Measurements from ENCODE around the gene NEU4.

Gene NEU4

DNA sequence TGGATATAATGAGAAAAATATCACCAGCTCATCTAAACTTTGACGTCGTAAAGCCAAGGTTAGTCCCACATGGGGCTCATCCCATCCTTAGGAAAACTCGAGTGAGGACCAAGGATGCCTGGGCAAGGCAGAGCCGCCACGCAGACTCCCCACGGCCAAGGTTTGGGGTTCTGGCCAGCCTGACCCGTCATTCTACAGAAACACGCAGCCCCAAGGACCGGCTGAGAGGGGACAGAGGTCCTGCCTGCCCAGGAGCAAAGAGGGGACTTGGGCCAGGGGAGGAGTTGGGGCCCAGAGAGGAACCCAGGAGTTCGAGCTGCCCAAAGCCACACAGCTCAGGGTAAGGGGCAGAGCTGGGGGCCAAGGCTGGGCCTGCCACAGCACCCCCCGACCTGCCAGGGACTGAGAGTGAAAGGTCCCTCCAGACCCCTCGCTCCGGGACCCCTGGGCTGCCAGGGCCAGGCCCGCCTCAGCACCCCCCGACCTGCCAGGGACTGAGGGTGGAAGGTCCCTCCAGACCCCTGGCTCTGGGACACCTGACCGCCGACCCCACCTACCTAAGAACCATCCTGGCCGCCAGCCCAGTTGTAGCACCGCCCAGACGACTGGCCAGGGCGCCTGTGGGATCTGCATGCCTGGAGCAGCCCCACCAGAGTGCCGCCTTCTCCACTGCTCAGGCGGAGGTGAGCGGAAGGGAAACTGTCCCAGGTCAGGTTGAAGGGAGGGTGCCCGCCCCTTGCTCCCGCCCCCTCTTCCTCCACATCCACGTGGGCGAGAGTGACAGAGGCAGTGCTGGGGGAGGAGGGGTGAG, 49.4 kb downstream of the NEU4 start, which contains the start of gene PDCD1:
Gene PDCD1 (minus strand): TSS at position 689 of the 811 bp plus-strand sequence. CDS start 56 bp downstream, at position 633.
- TF ChIP-seq, protein P1, sequence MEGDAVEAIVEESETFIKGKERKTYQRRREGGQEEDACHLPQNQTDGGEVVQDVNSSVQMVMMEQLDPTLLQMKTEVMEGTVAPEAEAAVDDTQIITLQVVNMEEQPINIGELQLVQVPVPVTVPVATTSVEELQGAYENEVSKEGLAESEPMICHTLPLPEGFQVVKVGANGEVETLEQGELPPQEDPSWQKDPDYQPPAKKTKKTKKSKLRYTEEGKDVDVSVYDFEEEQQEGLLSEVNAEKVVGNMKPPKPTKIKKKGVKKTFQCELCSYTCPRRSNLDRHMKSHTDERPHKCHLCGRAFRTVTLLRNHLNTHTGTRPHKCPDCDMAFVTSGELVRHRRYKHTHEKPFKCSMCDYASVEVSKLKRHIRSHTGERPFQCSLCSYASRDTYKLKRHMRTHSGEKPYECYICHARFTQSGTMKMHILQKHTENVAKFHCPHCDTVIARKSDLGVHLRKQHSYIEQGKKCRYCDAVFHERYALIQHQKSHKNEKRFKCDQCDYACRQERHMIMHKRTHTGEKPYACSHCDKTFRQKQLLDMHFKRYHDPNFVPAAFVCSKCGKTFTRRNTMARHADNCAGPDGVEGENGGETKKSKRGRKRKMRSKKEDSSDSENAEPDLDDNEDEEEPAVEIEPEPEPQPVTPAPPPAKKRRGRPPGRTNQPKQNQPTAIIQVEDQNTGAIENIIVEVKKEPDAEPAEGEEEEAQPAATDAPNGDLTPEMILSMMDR (IDR thresholded peaks at IDR 0.05; ENCODE audit: low read depth, low read length, missing control alignments) = no peak
- DNase-seq (ENCODE audit: low read depth) = no peak

DNA sequence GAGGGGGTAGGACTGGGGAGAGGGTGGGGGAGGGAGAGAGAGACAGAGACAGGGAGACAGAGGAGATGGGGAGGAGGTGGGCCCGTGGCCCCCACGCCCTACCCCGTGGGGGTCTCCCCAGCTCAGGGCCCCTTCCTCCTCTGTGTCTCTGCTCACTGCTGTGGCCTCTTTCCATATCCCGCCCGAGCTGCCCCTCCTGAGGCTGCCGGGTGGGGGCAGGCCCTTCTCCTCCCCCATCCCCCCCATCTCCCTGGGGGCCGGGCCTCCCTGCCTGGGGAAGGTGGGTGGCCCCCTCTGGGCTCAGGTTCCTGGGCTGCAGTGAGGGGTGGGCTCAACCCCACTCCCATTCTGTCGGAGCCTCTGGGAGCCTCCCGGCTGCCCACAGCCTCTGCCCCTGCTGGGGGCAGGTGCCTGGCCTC, 50.0 kb downstream of the NEU4 start:
- no peak for DNase-seq (ENCODE audit: low read depth)
- TF ChIP-seq, protein P1 (IDR thresholded peaks at IDR 0.05; ENCODE audit: low read depth, low read length, missing control alignments) = no peak
- in situ Hi-C loops (cut with HindIII; ENCODE audit: low sequenced_read_pairs) = no loop called here
- no peak overlapping the region for H3K4me3 ChIP-seq (ENCODE audit: low read depth, low read length)

More for the DNA sequence above, 49.4 kb downstream of the NEU4 start, which contains the start of gene PDCD1:
- no peak within 1 kb of the TSS for H3K4me3 ChIP-seq (ENCODE audit: low read depth, low read length)
- in situ Hi-C loops (cut with HindIII; ENCODE audit: low sequenced_read_pairs) = no loop called here

DNA sequence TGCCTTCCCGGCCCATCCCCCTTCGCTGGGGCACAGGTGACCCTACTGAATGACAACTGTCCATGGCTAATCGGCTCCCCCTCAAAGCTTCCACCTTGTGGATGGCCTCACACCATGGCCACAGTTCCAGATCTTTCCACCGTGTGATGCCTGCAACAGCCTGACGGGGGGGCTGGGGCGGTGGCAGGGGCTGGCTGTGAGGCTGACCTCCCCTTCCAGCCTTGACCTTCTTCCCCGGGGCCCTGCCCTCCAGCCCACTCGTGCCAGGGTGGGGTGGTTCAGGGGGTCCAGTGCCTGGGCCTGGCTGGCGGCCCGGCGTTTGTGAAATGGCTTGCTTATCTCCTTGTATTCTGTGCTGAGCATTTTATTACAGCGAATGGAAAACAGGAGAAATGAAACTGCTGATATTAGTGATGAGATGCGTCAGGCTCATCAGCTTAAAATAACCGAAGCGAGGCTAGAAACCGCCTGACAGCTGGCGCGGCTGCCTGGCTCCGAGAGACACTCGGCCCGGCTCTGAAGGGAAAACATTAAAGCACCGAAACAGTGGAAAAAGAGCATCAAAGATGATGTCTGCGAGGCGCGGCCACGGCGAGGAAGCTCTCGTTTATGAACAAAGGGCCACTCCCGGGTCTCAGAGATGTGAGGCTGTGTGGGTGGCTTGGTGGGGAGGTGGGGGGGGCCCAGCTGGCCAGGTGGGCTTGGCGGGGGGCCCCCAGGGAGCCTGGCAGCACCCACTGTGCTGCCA, 50.6 kb downstream of the NEU4 start:
- no peak for DNase-seq (ENCODE audit: low read depth)
- TF ChIP-seq, protein P1 (IDR thresholded peaks at IDR 0.05; ENCODE audit: low read depth, low read length, missing control alignments) = no peak
- H3K4me3 ChIP-seq (ENCODE audit: low read depth, low read length) = no peak overlapping the region
- in situ Hi-C loops (cut with HindIII; ENCODE audit: low sequenced_read_pairs) = no loop called here

DNA sequence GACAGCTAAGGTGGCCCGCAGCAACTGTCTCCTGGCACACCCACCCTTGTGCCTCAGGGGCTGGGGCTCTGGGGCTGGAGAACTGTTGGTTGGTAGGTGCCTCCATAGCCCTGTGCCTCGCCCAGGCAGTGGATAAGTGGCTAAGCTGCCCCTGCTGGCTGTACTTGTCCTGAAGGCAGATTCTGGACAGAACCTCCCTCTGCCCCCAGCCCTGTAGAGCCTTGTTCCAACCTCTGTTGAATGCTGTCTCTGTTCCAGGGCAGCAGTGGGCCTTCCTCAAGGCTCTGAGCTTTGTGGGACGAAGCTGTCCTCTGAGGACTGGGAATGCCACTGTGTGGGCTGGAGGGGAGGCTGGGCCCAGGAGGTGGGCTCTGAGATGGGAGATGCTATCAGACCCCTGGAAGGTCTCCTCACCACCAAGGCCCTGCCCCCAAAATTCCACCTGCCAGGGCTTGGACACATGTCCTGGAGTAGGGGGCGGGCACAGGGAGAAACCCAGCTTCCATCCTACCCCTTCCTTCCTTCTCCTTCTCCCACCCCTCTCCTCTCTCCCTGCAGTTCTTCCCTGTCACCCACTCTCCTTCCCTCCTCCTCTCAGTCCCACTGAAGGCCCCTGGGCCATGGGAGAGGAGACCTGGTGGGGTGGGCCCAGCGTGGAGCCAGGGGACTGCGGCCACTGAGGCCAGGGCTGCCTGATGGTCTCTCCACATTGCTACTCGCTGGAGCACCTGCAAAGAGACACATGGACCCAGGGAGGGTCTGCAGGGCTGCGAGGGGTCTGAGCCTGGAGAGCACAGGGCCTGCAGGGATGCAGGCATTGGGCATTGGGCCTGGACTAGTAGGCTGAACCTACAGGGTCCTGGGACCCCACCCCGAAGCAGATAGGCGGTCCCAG, 51.4 kb downstream of the NEU4 start:
- in situ Hi-C loops (cut with HindIII; ENCODE audit: low sequenced_read_pairs) = no loop called here
- H3K4me3 ChIP-seq (ENCODE audit: low read depth, low read length) = no peak overlapping the region
- DNase-seq (ENCODE audit: low read depth) = no peak

DNA sequence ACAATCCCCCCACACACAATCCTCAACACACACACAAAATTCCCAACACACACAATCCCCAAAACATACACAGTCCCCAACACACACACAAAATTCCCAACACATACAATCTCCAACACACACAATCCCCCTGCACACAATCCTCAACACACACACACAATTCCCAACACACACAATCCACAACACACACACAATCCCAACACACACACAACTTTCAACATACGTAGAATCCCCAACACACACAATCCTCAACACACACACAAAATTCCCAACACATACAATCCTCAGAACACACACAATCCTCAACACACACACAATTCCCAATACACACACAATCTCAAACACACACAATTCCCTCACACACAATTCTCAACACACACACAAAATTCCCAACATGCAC, 52.3 kb downstream of the NEU4 start:
- no peak for DNase-seq (ENCODE audit: low read depth)
- no peak overlapping the region for H3K4me3 ChIP-seq (ENCODE audit: low read depth, low read length)
- in situ Hi-C loops (cut with HindIII; ENCODE audit: low sequenced_read_pairs) = no loop called here
- TF ChIP-seq, protein P1 (IDR thresholded peaks at IDR 0.05; ENCODE audit: low read depth, low read length, missing control alignments) = no peak

More for the DNA sequence above, 51.4 kb downstream of the NEU4 start:
- TF ChIP-seq, protein P1 (IDR thresholded peaks at IDR 0.05; ENCODE audit: low read depth, low read length, missing control alignments) = no peak

DNA sequence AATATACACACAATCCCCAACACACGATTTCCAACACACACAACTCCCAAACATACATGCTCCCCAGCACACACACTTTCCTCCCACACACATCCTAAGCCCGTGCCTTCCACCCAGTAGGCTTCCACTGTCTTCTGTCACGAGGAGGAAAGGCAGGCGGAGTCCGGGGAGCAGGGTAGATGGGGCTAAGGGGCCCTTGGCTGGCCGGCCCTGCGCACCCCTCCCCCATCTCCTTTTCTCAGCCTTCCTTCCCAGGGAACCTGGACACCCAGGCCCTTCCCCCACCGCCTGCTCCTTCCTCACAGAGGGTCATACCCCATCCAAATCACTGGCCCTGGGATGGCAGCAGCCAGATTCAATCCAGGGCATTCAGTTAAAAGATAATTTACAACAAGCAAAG, 53.1 kb downstream of the NEU4 start:
- H3K4me3 ChIP-seq (ENCODE audit: low read depth, low read length) = no peak overlapping the region
- TF ChIP-seq, protein P1 (IDR thresholded peaks at IDR 0.05; ENCODE audit: low read depth, low read length, missing control alignments) = no peak
- in situ Hi-C loops (cut with HindIII; ENCODE audit: low sequenced_read_pairs) = no loop called here
- DNase-seq (ENCODE audit: low read depth) = no peak
